Mucosa of stomach (tissue), 1 donor: ENCODE data around the gene SH3TC1.

ENCODE experiments used
- H3K27me3 ChIP-seq: one replicate; pipeline ENCODE4 v1.7.0; 2013; ENCODE audit warnings: mild to moderate bottlenecking, low read length; ENCODE audit not compliant: control insufficient read depth, insufficient read depth
- H3K36me3 ChIP-seq: one replicate; pipeline ENCODE4 v1.7.0; 2013; ENCODE audit warnings: low read length; ENCODE audit not compliant: control insufficient read depth, insufficient read depth
- H3K4me1 ChIP-seq: one replicate; pipeline ENCODE4 v1.7.0; 2013; ENCODE audit warnings: mild to moderate bottlenecking, low read length; ENCODE audit not compliant: control insufficient read depth, insufficient read depth
- H3K4me3 ChIP-seq: one replicate; pipeline ENCODE4 v1.7.0; 2013; ENCODE audit warnings: low read length
- H3K9ac ChIP-seq: one replicate; pipeline ENCODE4 v1.7.0; 2013; ENCODE audit warnings: mild to moderate bottlenecking, low read length, moderate library complexity
- H3K9me3 ChIP-seq: one replicate; pipeline ENCODE4 v1.7.0; 2013; ENCODE audit warnings: mild to moderate bottlenecking, low read length, moderate library complexity; ENCODE audit not compliant: control insufficient read depth
- donor health status: Pancreatic carcinoma.

The SH3TC1 gene

DNA sequence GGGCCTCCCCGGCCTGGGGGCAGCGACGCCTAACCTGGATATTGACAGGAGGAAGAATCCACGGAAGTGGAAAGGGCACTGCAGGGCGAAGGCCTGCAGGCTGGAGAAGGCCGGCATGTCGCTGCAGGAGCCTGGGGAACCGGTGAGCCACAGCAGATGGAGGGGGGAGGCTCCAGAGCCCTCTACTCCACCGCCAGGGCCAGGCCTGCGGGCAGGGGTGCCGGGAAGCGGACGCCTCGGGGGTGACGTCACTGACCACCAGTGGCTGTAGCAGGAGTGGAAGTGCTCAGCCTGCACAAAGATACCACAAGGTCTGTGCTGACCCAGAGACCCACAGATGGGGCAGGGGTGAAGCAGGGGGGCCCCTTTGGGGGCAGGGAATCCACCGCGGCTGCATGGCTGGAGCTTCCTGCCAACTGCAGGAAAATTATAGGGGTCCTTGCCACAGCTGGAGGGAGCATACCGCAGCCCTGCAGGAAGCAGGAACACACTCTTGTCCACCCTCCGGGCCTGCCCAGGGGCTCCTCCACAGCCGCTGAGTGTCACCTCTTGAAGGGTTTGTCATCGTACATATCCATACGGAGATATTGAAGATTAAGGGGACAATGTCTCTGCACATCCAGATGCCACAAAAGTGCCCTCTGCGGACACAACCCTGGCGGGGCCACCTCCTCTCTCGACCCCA, 62.9 kb downstream of the SH3TC1 start:
- Histone ChIP-seq H3K9me3 (no peaks in the 10 kb centered on the region), H3K9ac (no peak overlapping the region), H3K4me1 (peaks cover 22% of the 10 kb centered on the region), H3K27me3 (peaks cover 7% of the 10 kb centered on the region), H3K4me3 (no peak overlapping the region), H3K36me3 (no peaks in the 10 kb centered on the region)

DNA sequence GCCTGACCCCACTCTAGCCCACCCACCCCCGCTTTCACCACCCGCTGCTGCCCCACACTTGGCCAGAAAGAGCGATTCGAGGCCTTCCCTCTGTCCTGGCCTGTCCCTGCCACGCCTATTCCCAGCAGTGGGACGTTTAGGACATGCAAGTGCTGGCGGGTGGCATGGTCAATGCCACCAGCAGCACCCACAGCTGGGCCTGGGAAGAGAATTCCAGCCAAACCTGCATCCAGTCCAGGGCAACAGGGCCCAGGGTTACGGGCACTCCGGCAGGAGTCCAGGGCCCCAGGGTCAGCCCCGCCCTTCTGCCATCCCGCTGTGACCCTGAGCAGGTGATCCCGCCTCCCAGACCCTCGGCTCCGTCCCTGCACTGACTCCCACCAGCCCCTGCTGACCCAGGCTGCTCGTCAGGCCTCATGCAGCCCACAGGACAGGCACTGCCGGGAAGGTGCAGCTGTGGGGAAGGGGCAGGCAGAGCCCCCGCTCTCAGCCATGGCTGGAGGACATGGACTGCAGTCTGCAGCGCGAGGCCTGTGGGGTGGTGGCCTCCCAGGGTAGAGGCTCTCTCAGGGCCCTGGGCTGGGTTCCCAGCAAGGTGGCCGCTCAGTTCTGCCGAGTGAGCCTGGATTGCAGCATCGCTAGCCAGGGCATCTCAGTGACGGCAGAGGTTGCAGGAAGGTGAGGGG, 63.7 kb downstream of the SH3TC1 start:
- H3K9me3 ChIP-seq: no peaks in the 10 kb centered on the region
- no peak overlapping the region for H3K9ac ChIP-seq
- H3K4me1 ChIP-seq: peaks cover 29% of the 10 kb centered on the region
- H3K36me3 ChIP-seq: no peaks in the 10 kb centered on the region
- H3K4me3 ChIP-seq: no peak overlapping the region
- peaks cover 7% of the 10 kb centered on the region for H3K27me3 ChIP-seq

DNA sequence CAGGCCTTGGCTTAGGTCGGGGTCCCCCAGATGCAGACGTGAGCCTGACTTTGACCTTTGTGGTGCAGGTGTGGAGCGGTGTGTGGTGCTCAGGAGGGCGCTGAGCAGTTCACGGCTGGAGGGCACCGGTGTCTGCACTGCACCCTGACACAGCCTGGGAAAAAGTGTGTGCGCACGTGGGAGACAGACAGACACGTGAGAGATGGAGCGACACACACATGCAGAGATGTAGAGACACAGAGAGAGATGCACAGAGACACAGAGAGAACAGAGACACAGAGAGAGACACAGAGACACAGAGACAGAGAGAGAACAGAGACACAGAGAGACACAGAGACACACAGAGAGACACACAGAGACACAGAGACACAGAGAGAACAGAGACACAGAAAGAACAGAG, 64.3 kb downstream of the SH3TC1 start:
- Histone ChIP-seq H3K4me1 (peaks cover 32% of the 10 kb centered on the region), H3K36me3 (no peaks in the 10 kb centered on the region), H3K9ac (no peak overlapping the region), H3K27me3 (peaks cover 7% of the 10 kb centered on the region), H3K9me3 (no peaks in the 10 kb centered on the region), H3K4me3 (no peak overlapping the region)

DNA sequence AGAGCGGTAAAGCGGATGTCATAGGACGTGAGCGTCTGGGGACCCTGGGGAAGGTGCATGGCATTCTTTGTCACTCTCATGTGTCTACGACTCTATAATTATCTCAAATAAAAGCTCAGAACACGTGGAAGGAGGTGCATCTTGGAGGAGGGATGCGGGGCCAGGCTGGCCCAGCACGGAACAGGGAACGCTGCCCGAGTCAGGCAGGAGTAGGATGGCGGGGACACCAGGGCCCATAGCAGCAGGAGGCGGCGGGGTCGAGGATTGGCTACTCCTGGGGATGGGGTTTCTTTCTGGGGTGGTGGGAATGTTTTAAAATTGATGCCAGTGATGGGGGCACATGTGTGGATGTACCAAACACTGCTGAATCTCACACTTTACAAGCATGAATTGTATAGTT, 65.0 kb downstream of the SH3TC1 start:
- no peaks in the 10 kb centered on the region for H3K9me3 ChIP-seq
- H3K27me3 ChIP-seq: peaks cover 4% of the 10 kb centered on the region
- no peak overlapping the region for H3K4me3 ChIP-seq
- H3K36me3 ChIP-seq: no peaks in the 10 kb centered on the region
- peaks cover 35% of the 10 kb centered on the region for H3K4me1 ChIP-seq
- H3K9ac ChIP-seq: no peak overlapping the region

DNA sequence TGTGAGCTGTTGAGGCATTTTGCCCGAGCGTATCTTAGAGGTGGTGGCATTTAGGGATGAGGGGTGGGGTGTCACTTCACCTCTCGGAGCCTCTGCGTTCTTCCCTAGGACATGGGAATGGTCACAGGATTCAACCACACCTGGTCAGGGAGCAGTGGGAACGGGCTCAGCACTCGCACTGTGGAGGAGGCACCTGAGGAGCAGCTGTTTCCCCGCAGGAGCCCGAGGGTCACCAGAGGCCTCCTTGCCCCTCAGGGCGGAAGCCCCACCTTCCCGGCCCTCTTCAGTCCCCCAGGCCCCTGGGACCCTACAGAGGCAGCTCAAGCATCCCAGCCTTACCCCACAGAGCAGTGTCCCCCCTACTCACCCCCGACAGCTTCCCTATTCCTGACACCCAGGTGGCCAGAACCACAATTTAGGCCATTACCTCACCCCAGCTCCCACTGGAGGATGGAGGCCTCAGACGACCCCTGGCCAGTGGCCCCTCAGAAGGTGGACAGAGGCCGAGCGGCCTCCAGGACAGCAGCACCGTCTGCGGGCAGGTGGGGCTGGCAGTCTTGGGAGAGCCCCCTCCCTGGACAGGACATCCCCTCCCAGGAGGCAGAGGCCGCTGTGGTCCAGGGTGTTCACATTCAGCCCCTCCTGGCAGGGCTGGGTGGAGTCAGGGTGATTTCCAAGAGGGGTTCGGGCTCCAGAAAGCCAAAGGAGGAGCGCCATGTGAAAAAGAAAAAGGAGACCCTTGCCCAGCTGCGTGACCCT, 66.3 kb downstream of the SH3TC1 start:
- Histone ChIP-seq H3K9ac (no peak overlapping the region), H3K4me3 (no peak overlapping the region), H3K27me3 (peaks cover 12% of the 10 kb centered on the region), H3K4me1 (peaks cover 44% of the 10 kb centered on the region), H3K9me3 (no peaks in the 10 kb centered on the region), H3K36me3 (no peaks in the 10 kb centered on the region)

DNA sequence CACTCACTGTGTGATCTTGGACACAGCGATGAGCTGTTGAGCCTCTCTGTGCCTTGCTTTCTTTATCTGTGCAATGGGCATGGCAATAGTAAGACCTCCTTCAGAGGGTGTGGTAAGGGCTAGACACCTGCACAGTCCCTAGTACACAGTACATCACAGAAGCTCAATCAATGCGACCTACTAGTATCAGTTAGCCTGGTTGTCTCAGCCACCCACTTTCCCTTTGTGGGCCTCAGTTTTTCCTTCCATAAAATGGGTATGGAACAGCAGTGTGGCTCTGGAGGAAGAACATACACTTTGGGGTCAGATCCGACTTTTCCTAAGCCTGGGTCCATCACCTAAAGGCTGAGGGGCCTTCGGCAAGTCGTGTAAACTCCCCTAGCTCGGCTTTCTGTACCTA, 67.0 kb downstream of the SH3TC1 start:
- no peaks in the 10 kb centered on the region for H3K36me3 ChIP-seq
- H3K27me3 ChIP-seq: peaks cover 19% of the 10 kb centered on the region
- H3K4me3 ChIP-seq: no peak overlapping the region
- H3K4me1 ChIP-seq: peaks cover 50% of the 10 kb centered on the region
- no peak overlapping the region for H3K9ac ChIP-seq
- no peaks in the 10 kb centered on the region for H3K9me3 ChIP-seq

DNA sequence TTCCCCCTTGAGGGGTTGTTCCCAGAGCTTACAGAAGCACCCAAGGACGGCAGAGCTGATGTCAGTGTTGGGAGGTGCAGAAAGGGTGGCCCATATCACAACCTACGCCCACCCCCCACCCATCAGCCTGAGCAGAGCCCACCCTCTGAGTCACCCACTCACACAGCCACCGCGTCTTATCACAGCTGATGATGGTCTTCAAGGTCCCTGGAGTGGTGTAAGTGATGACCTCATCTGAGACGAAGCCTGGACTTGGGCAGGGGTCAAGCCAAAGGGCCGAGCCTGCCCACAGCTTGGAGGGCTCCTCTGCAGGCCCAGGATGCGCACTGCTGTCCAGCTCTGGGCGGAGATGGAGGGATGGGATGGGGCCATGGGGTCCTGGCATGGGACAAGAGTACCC, 67.4 kb downstream of the SH3TC1 start:
- Histone ChIP-seq H3K36me3 (no peaks in the 10 kb centered on the region), H3K9ac (peak overlapping the region; percentile 4), H3K4me3 (no peak overlapping the region), H3K4me1 (peaks cover 53% of the 10 kb centered on the region), H3K9me3 (no peaks in the 10 kb centered on the region), H3K27me3 (peaks cover 23% of the 10 kb centered on the region)

DNA sequence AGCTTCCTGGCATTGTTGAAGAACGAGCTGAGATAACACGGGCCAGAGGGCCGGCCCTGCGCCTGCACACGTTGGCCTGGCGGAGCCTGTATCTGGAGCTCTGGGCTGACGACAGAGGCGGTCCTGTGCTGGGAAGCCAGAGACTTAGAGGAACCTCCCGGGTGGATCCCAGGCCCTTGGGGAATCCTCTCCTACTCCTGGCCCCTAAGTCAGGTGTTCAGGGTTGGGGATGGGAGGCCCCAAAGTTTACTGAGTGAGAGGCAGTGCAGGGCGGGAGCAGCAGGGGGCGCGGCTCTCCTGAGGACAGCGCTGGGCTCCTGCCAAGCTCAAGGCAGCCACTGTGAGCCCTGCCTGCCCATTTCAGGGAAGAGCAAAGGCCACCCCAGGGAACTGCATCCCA, 68.0 kb downstream of the SH3TC1 start:
- Histone ChIP-seq H3K4me1 (peaks cover 53% of the 10 kb centered on the region), H3K4me3 (no peak overlapping the region)

DNA sequence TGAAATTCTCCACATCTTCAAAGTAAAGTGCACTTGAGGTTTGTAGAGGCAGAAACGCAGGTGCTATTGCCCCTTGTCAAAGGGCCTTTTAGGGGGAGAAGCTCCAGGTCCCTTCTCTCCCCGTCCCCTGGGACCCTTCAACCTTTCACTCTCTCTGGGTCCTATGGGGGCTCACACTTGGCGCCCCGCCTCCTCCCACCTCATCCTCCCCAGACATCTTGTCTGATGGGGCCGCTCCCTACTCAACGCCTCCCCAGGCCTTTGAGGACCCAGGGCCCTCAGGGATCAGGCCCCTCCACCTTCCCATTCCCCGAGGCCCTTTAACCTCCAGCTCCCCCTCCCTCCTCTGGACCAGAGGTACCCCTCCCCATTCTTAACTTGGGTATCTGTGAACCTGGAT, 69.1 kb downstream of the SH3TC1 start:
- Histone ChIP-seq H3K4me1 (peaks cover 53% of the 10 kb centered on the region), H3K36me3 (no peaks in the 10 kb centered on the region), H3K4me3 (no peak overlapping the region), H3K27me3 (peaks cover 23% of the 10 kb centered on the region), H3K9me3 (no peaks in the 10 kb centered on the region), H3K9ac (no peak overlapping the region)

More for the DNA sequence above, 68.0 kb downstream of the SH3TC1 start:
- Histone ChIP-seq H3K27me3 (peaks cover 23% of the 10 kb centered on the region), H3K9me3 (no peaks in the 10 kb centered on the region), H3K9ac (peak overlapping the region; percentile 4), H3K36me3 (no peaks in the 10 kb centered on the region)

DNA sequence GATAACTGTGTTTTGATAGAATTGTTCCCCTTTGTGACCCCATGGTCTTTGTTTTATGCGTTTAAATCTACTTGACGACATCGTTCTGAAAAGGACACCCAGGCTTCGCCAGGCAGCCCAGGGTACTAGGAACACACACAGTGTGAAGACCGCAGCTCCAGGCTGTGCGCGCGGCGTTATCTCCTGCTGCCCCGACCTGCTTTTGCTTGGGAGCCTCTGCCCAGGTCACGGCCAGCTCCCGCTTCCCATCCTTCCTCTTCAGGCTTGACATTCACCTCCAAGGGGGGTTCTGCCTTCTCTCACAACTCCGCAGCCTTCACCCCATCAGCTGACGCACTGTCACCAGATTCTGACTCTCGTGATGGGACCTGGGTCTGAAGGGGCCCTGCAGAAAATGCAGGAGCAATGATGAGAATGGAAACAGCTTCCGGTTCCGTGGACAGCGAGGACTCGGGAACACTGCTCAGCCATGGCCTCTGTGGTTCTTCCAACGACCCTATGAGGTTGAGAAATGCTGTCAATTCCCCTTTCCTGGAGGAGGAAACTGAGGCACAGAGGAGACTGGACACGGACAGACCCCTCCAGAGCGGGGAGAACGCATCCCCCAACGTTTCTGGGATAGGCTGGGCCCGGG, 69.9 kb downstream of the SH3TC1 start:
- H3K4me3 ChIP-seq: no peak overlapping the region
- H3K36me3 ChIP-seq: no peaks in the 10 kb centered on the region
- peak overlapping the region; percentile 51 for H3K9ac ChIP-seq
- no peaks in the 10 kb centered on the region for H3K9me3 ChIP-seq
- peaks cover 23% of the 10 kb centered on the region for H3K27me3 ChIP-seq
- peaks cover 53% of the 10 kb centered on the region for H3K4me1 ChIP-seq

DNA sequence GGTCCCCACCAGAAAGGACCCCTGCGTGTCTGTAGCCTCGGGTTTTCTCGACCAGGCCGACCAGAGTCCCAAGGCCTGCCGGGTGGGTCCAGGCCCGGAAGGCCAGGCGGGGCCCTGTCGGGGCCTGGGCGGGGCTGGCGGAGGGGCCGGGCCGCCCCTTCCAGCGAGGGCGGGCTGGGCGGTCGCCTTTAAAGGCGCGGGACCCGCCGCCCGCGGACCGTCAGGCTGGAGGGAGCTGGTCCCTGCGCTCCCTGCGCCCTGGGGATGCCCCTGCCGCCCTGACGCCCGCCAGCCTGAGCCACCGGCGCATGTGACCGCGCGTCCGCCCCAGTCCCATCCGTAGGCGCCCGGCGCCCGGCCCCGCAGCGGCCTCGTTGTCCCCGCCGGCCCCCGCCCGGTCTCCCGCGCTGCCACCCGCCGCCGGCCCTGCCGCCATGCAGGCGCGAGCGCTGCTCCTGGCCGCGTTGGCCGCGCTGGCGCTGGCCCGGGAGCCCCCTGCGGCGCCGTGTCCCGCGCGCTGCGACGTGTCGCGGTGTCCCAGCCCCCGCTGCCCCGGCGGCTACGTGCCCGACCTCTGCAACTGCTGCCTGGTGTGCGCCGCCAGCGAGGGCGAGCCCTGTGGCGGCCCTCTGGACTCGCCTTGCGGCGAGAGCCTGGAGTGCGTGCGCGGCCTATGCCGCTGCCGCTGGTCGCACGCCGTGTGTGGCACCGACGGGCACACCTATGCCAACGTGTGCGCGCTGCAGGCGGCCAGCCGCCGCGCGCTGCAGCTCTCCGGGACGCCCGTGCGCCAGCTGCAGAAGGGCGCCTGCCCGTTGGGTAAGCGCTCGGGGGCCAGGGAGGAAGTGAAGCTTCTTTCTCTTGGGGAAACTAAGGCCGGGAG, 70.7 kb downstream of the SH3TC1 start, which contains the start of gene HTRA3:
TSS of gene HTRA3 (plus strand) at position 220 of the 883 bp plus-strand sequence. CDS start at position 435, 215 bp downstream.
- H3K36me3 ChIP-seq: no peaks in the 10 kb centered on the region
- peak within 1 kb of the TSS; percentile 51 for H3K9ac ChIP-seq
- no peak within 1 kb of the TSS for H3K4me3 ChIP-seq
- peaks cover 58% of the 10 kb centered on the region for H3K4me1 ChIP-seq
- H3K27me3 ChIP-seq: peaks cover 23% of the 10 kb centered on the region
- H3K9me3 ChIP-seq: no peaks in the 10 kb centered on the region
